Fibroblast of lung (primary cell): Measurements from ENCODE around the gene ZFP91.

Experiments
- CTCF ChIP-seq, 2 donors: IDR thresholded peaks in 1 of 2; conservative IDR thresholded peaks in 1 of 2; 1 replicate in 1 of 2; 2 replicates in 1 of 2; pipeline ENCODE4 v1.5.1; 2011 to 2012; ENCODE audit warnings: low read length in 2 of 2, control low read depth in 1 of 2, inconsistent platforms in 1 of 2, low read depth in 1 of 2, mild to moderate bottlenecking in 1 of 2
- EZH2 ChIP-seq: IDR thresholded peaks from 2 replicates; pipeline ENCODE4 v1.5.1; 2012; ENCODE audit warnings: low read length, control low read depth, mild to moderate bottlenecking; ENCODE audit errors: missing control alignments

DNA sequence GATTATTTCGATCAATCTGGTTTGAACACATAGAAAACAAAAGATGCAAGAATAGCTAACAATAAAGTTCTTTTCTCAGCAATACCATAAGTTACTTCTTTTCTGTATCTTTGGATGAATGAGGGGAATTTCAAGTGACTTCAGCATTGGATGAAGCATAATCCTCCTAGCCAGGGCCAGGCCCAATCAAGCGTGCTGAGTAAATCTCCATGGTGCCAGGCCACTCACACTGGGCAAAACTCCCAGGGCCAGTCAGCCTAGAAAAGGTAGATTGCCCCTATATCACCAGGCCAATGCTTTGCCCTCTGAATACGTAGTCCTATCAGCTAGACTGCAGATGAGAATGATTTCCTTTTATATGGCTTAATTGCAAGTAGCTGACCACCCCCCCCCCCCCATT lies 49.6 kb downstream of the ZFP91 start:
- no peak for TF ChIP-seq CTCF (conservative IDR thresholded peaks at IDR 0.05 in 1 of 2, IDR thresholded peaks at IDR 0.05 in 1 of 2; ENCODE audit: low read depth in 1 of 2, low read length in 2 of 2)
- no peak for TF ChIP-seq EZH2
